ENCODE measurements around the gene ERC2.

The ERC2 gene

DNA sequence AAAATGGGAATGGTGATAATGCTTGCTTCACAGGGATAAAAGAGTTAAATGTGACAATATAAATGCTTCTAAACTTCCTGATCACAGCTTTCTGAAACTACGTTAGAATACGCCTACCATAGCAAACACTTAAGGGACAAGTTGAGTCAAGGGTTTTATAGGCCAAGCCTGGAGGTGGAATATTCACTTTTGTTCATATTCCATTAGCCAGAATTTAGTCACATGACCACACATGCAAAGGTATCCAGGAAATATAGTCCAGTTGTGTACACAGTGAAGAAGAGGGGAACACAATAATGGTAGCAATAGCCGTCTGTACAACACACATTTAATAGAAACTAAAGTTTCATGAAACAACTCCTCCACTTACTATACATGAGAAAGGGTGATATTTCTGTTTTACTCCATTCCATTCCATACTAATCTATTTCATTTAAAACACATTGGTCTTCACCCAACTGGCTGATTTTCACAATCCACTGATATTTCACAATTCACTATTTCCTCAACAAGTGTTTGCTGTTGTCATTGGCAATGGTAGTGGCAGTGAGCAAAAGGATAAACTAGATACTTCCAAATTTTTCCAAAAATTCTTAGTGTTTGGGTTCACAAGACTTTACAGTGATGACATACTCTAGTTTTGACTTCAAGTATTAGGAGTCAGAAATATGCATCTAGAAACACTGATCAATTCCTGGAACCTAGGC, 270.9 kb downstream of the ERC2 start:
- no peak overlapping the region for H3K9ac ChIP-seq (ENCODE audit: low read length)
- H3K4me3 ChIP-seq (ENCODE audit: low read depth, low read length, poor library complexity, severe bottlenecking) = no peak overlapping the region
- no peaks in the 10 kb centered on the region for H3K36me3 ChIP-seq (ENCODE audit: insufficient read depth, low read length)
- H4K20me1 ChIP-seq (ENCODE audit: insufficient read depth, low read length) = no peaks in the 10 kb centered on the region
- H3K9me2 ChIP-seq (ENCODE audit: low read depth, low read length) = no peaks in the 10 kb centered on the region
- H2AFZ ChIP-seq (ENCODE audit: low read length) = no peak overlapping the region
- no peaks in the 10 kb centered on the region for H3K79me2 ChIP-seq (ENCODE audit: insufficient read depth, low read length)
- no peaks in the 10 kb centered on the region for H3F3A ChIP-seq (ENCODE audit: insufficient read depth, low read length)
- no peaks in the 10 kb centered on the region for H3K4me1 ChIP-seq (ENCODE audit: insufficient read depth, low read length, severe bottlenecking)
- TF ChIP-seq, protein P1, sequence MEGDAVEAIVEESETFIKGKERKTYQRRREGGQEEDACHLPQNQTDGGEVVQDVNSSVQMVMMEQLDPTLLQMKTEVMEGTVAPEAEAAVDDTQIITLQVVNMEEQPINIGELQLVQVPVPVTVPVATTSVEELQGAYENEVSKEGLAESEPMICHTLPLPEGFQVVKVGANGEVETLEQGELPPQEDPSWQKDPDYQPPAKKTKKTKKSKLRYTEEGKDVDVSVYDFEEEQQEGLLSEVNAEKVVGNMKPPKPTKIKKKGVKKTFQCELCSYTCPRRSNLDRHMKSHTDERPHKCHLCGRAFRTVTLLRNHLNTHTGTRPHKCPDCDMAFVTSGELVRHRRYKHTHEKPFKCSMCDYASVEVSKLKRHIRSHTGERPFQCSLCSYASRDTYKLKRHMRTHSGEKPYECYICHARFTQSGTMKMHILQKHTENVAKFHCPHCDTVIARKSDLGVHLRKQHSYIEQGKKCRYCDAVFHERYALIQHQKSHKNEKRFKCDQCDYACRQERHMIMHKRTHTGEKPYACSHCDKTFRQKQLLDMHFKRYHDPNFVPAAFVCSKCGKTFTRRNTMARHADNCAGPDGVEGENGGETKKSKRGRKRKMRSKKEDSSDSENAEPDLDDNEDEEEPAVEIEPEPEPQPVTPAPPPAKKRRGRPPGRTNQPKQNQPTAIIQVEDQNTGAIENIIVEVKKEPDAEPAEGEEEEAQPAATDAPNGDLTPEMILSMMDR (IDR thresholded peaks at IDR 0.05; ENCODE audit: low read length) = no peak
- no peak for TF ChIP-seq EZH2 (IDR thresholded peaks at IDR 0.05; ENCODE audit: borderline replicate concordance, low read length)
- H3K9me3 ChIP-seq (ENCODE audit: low read length) = no peaks in the 10 kb centered on the region
- no peak overlapping the region for H3K4me2 ChIP-seq (ENCODE audit: low read length)
- no peak overlapping the region for H3K27ac ChIP-seq (ENCODE audit: low read depth, low read length, poor library complexity, severe bottlenecking)
- H3K27me3 ChIP-seq (ENCODE audit: insufficient read depth, low read length) = no peaks in the 10 kb centered on the region

DNA sequence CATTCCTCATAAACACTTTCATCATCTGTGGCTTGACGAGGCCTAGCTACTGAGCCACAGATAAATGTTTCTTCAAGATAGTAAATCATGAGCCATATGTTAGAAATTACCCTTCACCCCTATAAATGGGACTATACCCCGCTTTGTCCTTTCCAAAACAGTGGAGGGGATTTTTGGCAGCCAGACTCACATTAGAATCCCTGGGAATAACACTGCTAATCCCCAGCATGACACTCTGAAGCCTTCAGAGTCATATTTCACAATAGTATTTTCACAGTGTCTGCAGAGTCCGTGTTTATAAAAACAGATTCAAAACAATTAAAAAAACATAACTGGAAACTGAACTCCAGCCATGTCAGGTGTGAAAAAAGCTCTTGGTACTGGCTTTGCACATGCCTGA, 271.6 kb downstream of the ERC2 start:
- H3K9ac ChIP-seq (ENCODE audit: low read length) = no peak overlapping the region
- H3K4me1 ChIP-seq (ENCODE audit: insufficient read depth, low read length, severe bottlenecking) = no peaks in the 10 kb centered on the region
- TF ChIP-seq, protein P1 (IDR thresholded peaks at IDR 0.05; ENCODE audit: low read length) = no peak
- TF ChIP-seq EZH2 (IDR thresholded peaks at IDR 0.05; ENCODE audit: borderline replicate concordance, low read length) = no peak
- no peaks in the 10 kb centered on the region for H3K9me2 ChIP-seq (ENCODE audit: low read depth, low read length)
- H3K9me3 ChIP-seq (ENCODE audit: low read length) = no peaks in the 10 kb centered on the region
- no peaks in the 10 kb centered on the region for H3K36me3 ChIP-seq (ENCODE audit: insufficient read depth, low read length)
- no peak overlapping the region for H2AFZ ChIP-seq (ENCODE audit: low read length)
- no peaks in the 10 kb centered on the region for H3K27me3 ChIP-seq (ENCODE audit: insufficient read depth, low read length)
- H3K4me2 ChIP-seq (ENCODE audit: low read length) = no peak overlapping the region
- H3K79me2 ChIP-seq (ENCODE audit: insufficient read depth, low read length) = no peaks in the 10 kb centered on the region
- no peak overlapping the region for H3K27ac ChIP-seq (ENCODE audit: low read depth, low read length, poor library complexity, severe bottlenecking)
- H4K20me1 ChIP-seq (ENCODE audit: insufficient read depth, low read length) = no peaks in the 10 kb centered on the region
- no peaks in the 10 kb centered on the region for H3F3A ChIP-seq (ENCODE audit: insufficient read depth, low read length)
- no peak overlapping the region for H3K4me3 ChIP-seq (ENCODE audit: low read depth, low read length, poor library complexity, severe bottlenecking)

DNA sequence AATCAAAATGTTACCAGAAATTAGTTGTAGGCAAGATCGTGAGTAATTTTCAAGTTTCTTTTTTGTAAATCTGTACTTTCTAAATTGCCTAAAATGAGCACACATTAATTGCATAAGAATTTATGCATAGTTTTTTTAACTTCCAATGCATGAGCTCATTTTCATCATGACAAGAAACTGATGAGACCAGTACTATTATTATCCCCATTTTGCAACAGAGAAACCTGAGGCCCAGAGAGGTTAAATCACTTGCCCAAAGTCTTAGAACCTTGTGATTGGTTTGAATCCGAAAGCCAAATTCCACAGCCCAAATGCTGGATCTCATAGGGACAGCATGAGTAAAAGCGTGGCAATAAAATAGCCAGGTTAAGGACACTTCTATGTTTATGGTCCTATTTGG, 274.7 kb downstream of the ERC2 start:
- TF ChIP-seq EZH2 (IDR thresholded peaks at IDR 0.05; ENCODE audit: borderline replicate concordance, low read length) = no peak
- TF ChIP-seq, protein P1 (IDR thresholded peaks at IDR 0.05; ENCODE audit: low read length) = no peak
- Histone ChIP-seq H3K36me3 (ENCODE audit: insufficient read depth, low read length) (no peaks in the 10 kb centered on the region), H3K9me3 (ENCODE audit: low read length) (no peaks in the 10 kb centered on the region), H3K27me3 (ENCODE audit: insufficient read depth, low read length) (no peaks in the 10 kb centered on the region), H3K79me2 (ENCODE audit: insufficient read depth, low read length) (no peaks in the 10 kb centered on the region), H3F3A (ENCODE audit: insufficient read depth, low read length) (no peaks in the 10 kb centered on the region), H3K9me2 (ENCODE audit: low read depth, low read length) (no peaks in the 10 kb centered on the region), H3K27ac (ENCODE audit: low read depth, low read length, poor library complexity, severe bottlenecking) (no peak overlapping the region), H2AFZ (ENCODE audit: low read length) (no peak overlapping the region), H3K4me1 (ENCODE audit: insufficient read depth, low read length, severe bottlenecking) (no peaks in the 10 kb centered on the region), H3K9ac (ENCODE audit: low read length) (no peak overlapping the region), H3K4me3 (ENCODE audit: low read depth, low read length, poor library complexity, severe bottlenecking) (no peak overlapping the region), H3K4me2 (ENCODE audit: low read length) (no peak overlapping the region), H4K20me1 (ENCODE audit: insufficient read depth, low read length) (no peaks in the 10 kb centered on the region)
